CD1c-positive myeloid dendritic cell (primary cell): ENCODE data around the gene ANKRD39.
"Not testable (repeated sequence)": the region's sequence is repeated elsewhere in the genome, so short reads cannot be mapped to it uniquely, and the experiment has no call there.

Experiments used
- DNase-seq: peaks from one replicate; pipeline ENCODE4 v3.0.0-alpha.2; 2016; ENCODE audit errors: extremely low spot score

Gene ANKRD39

GRCh38 chr2:96808176-96808837, 49.5 kb downstream of the ANKRD39 start:
- no peak for DNase-seq

- DNase-seq: no peak
These were observed 50.7 kb downstream of the ANKRD39 start for GRCh38 chr2:96807127-96807471.

- DNase-seq: no peak
These were observed 51.2 kb downstream of the ANKRD39 start for GRCh38 chr2:96806468-96807126.

- DNase-seq: not testable (repeated sequence)
These were observed 51.9 kb downstream of the ANKRD39 start for GRCh38 chr2:96805946-96806345.

GRCh38 chr2:96804986-96805385, 52.8 kb downstream of the ANKRD39 start:
- DNase-seq: peak; percentile 25

GRCh38 chr2:96802721-96803120, 55.1 kb downstream of the ANKRD39 start:
- no peak for DNase-seq

GRCh38 chr2:96801786-96802595, 55.8 kb downstream of the ANKRD39 start:
- peak; percentile 80 for DNase-seq

- peak; percentile 57 for DNase-seq
These were observed 56.6 kb downstream of the ANKRD39 start for GRCh38 chr2:96801005-96801785.

- no peak for DNase-seq
These were observed 57.5 kb downstream of the ANKRD39 start for GRCh38 chr2:96800061-96801004.

- no peak for DNase-seq
These were observed 58.2 kb downstream of the ANKRD39 start for GRCh38 chr2:96799623-96799935.

- DNase-seq: no peak
These were observed 58.8 kb downstream of the ANKRD39 start for GRCh38 chr2:96798733-96799622.
